GM19372 (cell line): ENCODE data around the gene PPP1R12C.

Source experiments
- ATAC-seq: cut with Tn5 transposase; IDR thresholded peaks from one replicate; pipeline ENCODE4 v1.9.1; 2021; ENCODE audit warnings: mild to moderate bottlenecking, low read depth, moderate library complexity; ENCODE audit not compliant: unreplicated experiment

PPP1R12C gene

DNA sequence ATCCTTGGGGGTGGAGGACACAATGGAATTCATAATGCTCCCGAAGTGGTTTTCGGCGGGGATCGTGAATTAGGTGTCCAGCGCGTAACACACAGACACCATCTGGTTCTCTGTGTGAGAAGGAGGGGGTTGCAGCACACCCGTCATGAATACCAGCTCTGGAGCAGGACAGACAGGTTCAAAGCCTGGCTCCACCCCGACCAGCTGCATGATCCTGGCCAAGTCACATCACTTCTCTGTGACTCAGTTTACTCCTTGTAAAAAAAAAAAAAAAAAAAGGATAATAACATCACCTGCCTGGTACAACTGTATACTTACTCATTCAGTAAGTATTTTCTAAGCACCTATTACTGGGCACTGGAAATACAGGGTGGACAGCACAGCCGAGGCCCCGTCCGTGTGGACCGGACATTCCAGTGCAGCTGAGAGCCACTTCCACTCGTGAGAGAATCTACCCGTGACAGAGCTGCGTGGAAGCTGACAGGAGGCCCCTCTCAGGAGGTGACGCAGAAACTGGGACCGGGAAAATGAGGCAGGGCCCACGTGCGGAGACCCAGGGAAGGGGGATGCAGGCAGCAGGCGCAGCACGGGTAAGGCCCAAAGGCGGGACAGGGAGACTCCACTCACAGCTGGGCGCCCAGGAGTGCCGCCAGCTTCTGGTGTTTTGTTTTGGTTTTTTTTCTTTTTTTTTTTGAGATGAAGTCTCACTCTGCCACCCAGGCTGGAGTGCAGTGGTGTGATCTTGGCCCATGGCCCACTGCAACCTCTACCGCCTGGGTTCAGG lies 66.5 kb downstream of the PPP1R12C start:
- no peak for ATAC-seq

- no peak for ATAC-seq
Measured at GRCh38 chr19:55048446-55048845, 69.0 kb downstream of the PPP1R12C start.

GRCh38 chr19:55047951-55048350 lies 69.5 kb downstream of the PPP1R12C start:
- no peak for ATAC-seq

GRCh38 chr19:55046975-55047622 lies 70.3 kb downstream of the PPP1R12C start:
- no peak for ATAC-seq

GRCh38 chr19:55044771-55045716 lies 72.4 kb downstream of the PPP1R12C start:
- ATAC-seq: no peak

DNA sequence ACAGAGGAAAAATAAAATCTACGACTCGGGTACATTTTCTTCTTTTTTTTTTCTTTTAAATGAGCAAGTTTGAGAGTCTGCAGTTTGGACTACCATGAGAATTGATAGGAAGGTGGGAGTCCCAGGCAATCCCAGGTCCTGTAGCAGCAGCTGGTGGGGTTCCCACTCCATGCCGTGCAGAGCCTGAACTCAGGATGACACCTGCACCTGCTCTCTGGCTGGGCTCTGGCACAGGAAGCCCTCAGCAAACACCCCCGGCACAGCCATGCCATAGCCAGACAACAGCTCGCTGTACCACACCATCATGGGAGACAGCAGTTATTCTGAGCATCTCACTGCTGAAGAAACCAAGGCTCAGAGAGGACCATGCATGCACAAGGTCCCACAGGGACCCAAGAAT lies 73.2 kb downstream of the PPP1R12C start:
- ATAC-seq: no peak

GRCh38 chr19:55042688-55043087 lies 74.7 kb downstream of the PPP1R12C start:
- no peak for ATAC-seq

DNA sequence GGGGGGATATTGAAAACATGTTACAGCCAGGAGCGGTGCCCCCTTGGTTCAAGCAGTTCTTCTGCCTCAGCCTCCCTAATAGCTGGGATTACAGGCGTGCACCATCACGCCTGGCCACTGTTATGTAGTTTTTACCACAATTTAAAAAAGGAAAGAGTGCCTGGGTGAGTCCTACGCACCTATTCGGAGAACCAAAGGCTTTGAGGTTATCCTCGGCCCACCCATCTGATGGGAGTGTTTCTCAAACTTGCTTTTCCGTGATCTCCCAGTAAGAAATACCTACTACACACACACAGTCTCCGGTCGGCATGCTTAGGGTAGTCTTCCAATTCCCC lies 75.1 kb downstream of the PPP1R12C start:
- ATAC-seq: no peak

DNA sequence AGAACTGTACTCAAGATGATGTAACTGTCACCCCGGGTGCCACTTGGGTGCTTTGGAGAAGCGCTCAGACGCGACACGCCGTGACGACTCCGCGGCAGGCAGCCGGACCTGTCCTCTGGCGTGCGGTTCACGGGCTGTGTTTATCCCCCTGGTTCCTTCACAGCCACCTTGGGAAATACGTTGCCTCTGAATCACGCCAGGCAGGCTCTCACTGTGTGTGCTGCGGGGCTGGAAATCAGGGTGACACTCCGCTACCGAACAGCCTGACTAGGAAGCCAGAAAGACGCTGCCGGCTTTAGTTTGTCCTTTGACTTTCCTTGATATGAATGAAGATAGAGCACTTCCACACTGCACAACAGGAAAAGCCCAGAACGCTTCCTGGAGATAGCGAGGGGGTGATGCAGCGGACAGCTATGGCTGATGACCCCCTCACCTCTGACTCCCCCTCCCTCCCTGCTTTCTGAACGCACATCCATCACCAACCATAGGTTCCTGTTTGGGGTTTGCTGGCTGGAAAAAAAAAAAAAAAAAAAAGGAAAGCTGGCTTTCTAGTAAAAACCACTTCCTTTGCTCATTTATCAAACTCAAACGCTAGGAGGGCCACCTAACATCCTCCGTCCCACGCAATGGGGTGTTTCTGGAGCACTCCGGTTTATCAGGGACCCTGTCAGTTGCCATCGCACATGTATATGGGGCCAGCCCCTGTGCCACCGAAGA lies 75.7 kb downstream of the PPP1R12C start:
- no peak for ATAC-seq

GRCh38 chr19:55041244-55041626 lies 76.2 kb downstream of the PPP1R12C start:
- no peak for ATAC-seq
